Measurements from ENCODE around the gene DAZAP1.

The DAZAP1 gene

GRCh38 chr19:1394252-1395193, 12.9 kb upstream of the DAZAP1 start:
- no peak for DNase-seq

GRCh38 chr19:1395194-1396018, 12.0 kb upstream of the DAZAP1 start:
- DNase-seq = no peak

GRCh38 chr19:1396019-1396767, 11.2 kb upstream of the DAZAP1 start:
- no peak for DNase-seq

GRCh38 chr19:1396768-1397679, 10.4 kb upstream of the DAZAP1 start:
- DNase-seq = no peak

GRCh38 chr19:1397838-1398237, 9.5 kb upstream of the DAZAP1 start:
- no peak for DNase-seq

GRCh38 chr19:1399079-1399478, 8.3 kb upstream of the DAZAP1 start:
- no peak for DNase-seq

- DNase-seq = no peak
Observed at GRCh38 chr19:1399745-1400144, 7.6 kb upstream of the DAZAP1 start.

- no peak for DNase-seq
Observed at GRCh38 chr19:1400281-1401137, 6.9 kb upstream of the DAZAP1 start.

GRCh38 chr19:1401138-1401888, 6.1 kb upstream of the DAZAP1 start, which contains the start of gene GAMT:
Gene GAMT, minus strand, starts transcription at chr19:1401542. Its CDS starts 66 bp downstream, at chr19:1401476.
- DNase-seq = peak; percentile 50

GRCh38 chr19:1401889-1402217, 5.5 kb upstream of the DAZAP1 start:
- DNase-seq = no peak

GRCh38 chr19:1402411-1403070, 4.8 kb upstream of the DAZAP1 start:
- DNase-seq = no peak

- peak; percentile 99 for DNase-seq
Observed at GRCh38 chr19:1406774-1407527, 435 bp upstream of the DAZAP1 start.

GRCh38 chr19:1408300-1409203, 1.2 kb downstream of the DAZAP1 start:
- peak; percentile 26 for DNase-seq

- no peak for DNase-seq
Observed at GRCh38 chr19:1409204-1410005, 2.0 kb downstream of the DAZAP1 start.

- DNase-seq = no peak
Observed at GRCh38 chr19:1410136-1410786, 2.9 kb downstream of the DAZAP1 start.

GRCh38 chr19:1410789-1411188, 3.4 kb downstream of the DAZAP1 start:
- no peak for DNase-seq
